GM19438 (cell line): Measurements from ENCODE around the gene DNLZ.

Experiments used
- ATAC-seq: cut with Tn5 transposase; IDR thresholded peaks from one replicate; pipeline ENCODE4 v1.9.1; 2021; ENCODE audit warnings: low read depth; ENCODE audit not compliant: unreplicated experiment

DNLZ gene

DNA sequence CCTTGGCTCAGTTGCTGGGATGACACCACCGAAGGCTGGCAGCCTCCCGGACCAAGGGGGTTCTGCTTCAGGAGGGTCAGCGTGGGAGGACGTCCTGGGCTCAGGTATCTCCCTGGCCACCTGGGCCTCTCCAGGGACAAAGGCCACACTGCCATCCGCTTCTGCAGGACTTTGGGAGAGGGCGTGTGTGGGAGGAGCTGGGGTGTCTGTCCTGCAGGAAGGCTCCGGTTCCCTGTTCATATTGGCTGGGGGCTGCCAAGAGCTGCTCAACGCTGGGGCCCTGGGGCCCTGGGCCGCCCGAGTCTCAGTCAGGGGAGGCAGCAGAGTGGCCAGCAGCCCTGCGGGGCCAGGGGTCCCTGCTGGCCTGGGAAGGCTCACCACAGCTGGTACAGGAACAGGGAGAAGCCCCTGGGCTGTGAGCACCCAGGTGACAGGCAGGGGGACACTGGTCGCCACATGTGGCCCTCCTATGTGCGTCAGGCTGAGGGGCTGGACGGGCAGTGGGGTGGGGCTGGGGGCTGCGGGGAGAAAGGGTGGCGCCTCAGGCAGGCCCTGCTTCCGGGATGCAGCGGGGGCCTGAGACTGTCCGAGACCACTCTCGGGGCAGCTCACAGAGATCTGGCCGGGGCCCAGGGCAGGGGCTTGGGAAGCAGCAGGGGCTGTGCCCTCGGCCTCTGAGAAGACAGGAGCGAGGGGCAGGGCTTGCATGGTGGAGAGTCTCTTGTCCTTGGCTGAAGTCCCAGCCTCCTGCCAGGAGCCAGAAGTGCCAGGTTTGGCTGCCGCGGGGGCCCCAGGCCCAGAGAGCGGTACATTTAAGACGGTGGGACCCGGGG is 14.8 kb upstream of the DNLZ start:
- no peak for ATAC-seq

DNA sequence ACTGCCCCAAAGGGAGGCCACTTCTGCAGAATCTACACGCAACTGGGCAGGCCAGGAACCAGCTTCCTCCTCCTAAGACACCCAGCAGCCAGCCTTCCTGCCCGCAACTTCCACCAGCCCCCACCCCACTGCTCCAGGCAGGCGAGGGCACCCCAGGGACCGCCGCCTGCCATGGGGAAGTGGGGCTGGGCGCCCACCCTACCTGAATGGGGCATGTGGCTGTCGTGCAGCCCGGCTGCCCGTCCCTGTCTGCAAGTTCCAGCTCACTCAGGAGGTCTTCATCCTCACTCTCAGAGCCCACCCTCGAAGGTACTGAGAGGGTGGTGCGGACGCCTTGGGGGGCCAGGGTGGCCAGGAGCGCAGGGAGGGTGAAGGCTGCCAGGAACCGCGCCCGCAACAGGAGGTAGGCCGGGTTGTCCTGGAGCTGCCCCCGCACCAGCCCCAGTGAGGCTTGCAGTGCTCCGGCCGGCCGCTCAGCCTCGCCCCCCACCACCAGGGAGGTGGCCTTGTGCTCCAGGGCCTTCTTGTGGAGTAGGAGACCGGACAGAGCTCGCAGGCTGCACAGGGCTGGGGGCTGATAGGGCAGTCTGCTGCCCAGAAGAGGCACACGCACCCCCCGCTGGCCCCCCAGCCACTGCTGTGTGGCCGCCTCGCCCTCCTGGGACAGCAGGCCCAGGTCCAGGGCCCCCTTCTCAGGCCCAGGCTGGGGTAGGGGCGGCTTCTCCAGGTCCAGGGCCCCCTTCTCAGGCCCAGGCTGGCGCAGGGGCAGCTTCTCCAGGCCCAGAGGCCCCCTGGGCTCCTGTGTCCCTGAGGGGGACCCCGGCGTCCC is 14.0 kb upstream of the DNLZ start:
- ATAC-seq = no peak

DNA sequence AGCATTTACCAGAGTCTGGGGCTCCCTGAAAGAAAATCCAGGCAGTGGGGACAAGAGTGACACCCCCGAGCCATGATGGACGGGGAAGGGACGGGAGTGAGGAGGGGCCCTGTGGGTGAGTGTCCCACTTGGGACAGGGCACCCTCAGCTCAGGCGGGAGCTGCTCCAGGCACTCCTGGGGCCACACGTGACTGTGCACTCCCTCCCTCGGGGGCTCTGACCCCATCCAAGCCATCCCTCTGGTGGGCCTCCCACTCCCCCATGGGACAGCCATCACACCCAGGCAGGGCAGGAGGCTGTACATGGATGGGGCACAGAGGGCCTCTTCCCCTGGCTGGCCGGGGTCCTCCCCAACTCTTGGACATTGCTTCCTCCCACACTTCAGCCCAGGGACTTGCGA is 12.9 kb upstream of the DNLZ start:
- ATAC-seq = no peak

DNA sequence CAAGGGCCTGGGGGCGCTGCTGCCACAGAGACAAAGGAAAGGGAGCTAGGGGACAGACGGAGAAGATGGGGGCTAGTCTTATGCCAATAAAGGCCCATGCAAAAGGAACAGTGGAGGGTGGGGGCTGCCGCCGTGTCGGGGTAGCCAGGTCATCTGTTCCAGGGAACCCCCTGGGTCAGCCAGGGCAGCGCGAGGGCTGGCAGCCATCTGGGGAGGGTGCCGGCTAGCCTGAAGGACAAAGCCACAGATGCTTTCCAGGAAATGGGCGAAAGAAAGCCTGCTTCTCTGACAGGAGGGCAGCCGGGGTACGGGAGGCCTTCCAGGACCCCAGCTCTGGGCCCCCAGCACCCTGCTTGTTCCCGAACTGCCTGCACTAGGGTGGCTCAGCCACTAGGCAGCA is 11.6 kb upstream of the DNLZ start:
- ATAC-seq = no peak

DNA sequence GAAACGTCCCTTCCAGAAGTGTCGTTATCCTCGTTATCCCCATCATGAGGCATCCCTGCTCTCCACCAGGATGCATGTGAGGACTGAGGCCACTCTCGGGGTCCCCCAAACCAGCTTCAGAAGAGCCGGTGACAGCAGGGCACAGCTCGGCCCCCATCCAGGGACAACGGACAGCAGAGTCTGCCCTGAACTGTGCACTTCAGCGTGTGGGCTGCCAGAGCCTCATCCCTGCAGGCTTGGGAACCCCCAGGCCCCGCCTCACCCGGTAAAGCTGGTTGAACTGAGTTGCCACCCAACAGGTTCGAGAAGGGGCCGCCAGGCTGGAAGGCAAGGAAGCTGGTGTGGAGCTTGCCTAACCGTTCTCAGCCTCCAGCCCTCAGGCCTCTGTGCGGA is 10.6 kb upstream of the DNLZ start:
- no peak for ATAC-seq

DNA sequence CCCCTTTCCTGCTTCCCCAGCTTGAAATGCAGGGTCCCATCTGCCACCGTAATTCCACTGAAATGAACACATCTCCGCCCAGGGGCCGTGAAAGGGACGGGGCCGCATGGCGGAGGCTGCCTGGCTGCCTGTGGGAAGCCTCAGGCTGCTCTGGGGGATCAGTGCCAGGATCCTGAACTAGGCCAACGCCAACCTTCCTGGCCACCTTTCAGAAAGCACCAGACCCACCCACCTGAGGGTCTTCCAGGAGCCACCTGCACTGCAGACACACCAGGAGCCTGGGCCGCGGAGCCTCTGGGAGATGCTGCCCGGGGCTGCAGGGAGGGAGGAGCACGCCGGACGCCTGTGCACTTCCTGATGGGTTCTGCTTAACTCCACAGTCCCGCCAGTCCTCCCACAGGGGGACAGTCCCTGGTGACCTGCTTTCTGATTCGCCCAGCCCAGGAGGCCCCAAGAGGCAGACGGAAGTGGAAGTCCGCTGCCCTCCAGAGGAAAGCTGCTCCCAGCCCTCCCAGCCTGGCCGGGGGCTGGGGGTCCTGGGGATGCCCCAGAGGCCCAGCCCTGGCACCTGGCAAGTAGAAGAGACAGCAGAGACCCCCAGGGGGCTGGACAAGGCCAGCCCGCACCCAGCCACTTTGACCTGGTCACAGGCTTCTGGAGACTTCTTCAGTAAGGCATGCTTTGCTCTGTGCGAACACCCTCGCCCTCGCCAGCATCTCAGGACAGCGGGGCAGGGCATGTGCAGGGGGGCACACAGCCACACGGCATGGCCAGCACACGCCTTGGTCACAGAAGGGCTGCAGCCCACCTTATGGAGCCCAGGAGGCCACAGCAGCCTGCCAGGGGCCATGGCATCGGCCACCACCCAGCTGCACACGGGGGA is 10.0 kb upstream of the DNLZ start, which contains the start of gene CARD9:
CARD9 (minus strand) TSS at position 370 of the 883 bp plus-strand sequence. CDS start 1,591 bp downstream, outside the sequence.
- ATAC-seq = no peak

DNA sequence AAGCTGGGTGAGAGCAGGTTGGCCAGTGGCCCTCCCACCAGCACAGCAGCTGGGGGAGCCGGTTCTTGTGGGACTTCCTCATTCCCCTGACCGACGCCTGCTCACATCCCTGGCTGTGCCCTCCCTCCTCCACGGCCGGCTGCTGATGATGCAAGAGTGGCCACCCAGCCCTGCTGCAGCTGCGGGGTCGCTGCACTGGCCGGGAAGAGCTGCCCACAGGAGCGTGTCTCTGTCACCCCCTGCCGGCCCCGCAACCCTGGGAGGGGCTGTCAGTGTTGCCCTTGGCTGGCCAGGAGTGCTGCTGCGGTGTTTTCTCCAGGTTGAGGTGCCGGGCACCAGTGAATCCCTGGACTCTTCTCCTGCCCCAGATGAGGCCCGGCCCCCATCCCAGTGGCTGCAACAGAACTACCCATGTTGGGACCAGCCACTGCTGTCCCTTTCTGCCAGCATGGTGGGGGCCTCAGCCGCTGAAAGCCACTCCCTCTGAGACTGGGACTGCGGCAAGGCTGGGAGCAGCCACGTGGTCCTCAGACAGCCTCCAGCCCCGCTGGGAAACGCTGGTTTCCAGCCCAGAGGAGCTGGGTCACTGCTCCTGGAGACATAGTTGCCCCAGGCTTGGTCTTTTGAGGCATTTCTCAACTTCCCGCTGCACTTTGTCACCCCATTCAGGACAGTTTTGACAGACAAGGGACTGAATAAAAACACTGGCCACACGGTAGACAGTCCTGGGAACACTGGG is 9.2 kb upstream of the DNLZ start:
- no peak for ATAC-seq

DNA sequence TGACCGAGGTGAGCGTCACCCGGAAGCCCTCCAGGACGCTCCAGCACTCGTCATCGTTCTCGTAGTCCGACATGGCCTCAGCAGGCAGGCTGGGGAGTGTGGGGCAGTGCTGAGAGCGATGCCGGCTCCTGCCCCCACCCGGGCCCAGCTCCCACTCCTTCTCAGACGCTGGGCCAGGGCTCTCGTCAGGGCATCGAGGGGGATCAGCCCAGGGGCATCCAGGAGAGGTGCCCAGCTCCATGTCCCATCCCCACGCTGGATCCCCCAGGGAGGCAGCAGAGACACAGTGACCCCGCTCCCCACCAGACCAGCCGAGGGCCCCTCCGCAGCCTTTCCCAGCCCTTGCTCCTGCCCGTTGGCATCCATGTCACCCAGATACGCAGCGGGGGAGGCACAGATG is 8.5 kb upstream of the DNLZ start:
- ATAC-seq = no peak

DNA sequence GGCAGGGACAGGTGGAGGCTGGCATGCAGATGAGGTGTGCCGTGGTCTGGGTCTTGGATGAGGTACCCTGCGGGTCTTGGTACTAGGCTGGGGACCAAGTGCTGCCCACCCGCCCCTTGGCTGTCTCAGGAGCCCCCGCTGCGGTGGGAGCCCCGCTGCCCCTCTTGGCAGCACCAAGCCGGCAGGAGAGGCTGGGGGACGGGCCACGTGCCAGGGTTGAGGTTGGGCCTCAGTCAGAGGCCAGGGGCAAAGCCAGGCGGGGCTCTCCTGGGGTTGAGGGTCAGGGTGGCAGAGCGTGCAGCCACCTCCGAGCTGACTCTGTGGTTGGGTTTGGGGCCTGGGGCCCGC is 8.0 kb upstream of the DNLZ start:
- no peak for ATAC-seq

DNA sequence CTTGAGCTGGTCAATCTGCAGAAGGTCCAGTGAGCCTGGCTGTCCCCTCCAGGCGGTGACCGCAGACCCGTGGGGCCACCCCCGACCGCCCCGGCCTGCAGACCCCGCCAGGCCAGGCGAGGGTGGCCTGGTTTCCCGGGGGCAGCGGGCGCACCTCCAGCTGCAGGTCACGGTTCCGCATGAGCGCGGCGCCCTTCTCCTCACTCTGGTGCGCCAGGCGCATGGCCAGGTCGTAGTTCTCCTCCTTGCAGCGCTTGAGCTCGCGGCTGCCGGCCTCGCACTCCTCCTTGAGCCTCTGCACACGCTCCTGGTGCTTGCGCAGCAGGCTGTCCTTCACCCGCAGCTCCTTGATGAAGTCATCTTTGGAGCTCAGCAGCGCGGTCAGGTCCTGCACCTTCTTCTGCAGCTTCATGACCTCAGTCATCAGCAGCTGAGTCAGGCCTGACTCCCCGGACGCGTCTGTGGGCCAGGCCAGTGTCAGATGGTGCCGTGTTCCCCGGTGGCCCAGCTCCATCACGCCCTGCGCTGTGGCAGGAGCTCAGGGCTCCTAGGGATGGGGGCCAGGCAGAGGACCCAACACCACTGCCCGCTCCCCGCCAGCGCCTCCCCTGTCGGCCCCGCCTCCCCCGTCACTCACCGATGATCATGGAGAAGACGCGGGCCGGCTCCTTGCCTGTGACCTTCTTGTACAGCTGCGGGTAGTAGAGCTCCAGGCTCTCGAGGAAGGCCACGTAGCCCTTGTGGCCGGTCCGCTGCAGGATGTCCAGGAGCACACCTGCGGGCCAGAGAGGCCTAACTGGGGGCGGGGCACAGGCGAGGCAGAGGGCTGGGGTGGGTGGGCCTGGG is 7.4 kb upstream of the DNLZ start:
- ATAC-seq = no peak

DNA sequence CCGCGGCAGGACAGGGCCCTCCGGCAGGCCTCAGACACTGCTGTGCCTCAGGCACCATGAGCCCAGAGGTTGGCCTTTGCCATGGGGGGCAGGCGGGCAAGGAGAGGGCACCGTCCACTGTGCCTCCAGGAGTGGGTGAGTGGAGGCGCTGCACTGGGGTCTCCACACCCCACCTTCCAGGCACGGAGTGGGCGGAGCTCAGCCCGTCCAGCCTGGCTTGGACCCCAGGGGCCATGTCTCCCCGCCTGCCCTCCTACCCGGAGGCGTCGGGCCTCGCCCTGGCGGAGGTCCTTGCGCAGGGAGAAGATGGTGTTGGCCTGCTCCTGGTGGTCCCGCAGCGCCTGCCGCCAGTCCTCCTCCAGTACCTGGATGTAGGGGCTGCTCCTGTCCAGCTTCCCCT is 6.5 kb upstream of the DNLZ start:
- no peak for ATAC-seq

DNA sequence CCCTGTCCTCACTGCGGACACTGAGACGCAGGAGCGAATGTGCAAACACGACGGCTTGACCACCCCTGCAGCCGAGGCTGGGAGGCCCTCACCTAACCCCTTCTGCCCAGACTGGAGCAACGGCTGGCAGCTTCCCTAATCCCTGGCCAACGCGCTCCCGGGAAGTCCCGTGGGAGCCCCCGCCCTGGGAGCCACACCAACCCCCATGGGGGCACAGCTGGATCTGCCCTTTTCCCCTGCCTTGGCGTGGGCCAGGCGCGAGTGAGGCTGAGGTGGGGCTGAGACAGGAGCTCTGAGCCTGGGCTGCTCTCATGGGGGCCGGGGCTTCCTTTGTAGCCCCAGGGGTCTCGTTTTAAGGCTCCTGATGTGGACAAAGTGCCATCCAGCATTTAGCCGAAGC is 4.6 kb upstream of the DNLZ start:
- ATAC-seq = no peak

DNA sequence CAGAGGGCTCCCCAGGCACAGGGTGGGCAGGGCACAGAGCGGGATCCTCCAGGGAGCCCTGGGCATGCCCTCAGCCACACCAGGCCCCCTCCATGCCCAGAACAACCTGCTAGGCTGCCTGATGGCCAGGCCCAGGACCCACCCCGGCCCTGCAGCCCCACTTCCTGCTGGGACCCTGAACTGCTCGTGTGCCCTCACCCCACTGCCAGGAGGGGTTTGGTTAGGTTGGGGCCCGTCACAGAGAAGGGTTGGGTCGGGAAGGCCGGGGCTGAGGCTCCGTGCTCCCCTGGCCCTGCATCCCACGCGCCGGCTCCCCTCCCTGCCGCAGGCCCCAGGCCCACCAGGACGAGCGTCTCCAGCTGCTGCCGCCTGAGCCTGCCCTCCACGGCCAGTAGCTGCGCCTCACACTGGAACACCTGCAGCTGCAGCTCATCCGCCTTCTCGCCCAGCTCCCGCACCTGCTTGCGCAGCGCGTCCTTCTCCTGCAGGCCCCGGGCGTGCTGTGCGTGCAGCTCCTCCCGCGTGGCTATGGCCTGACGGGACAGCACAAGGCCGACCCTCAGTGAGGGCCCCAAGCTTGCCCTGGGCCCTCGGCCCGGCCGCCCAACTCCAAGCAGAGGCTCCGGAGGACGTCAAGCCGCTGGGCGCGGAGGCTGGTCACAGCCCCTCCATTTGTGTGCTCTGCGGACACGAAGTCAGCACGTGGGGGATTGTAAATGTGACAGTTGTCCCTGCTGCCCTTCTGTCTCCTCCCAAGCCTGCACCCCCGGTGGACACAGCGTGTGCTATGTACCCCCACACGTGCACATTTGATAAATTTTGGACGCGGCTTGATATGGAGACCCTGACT is 4.0 kb upstream of the DNLZ start:
- no peak for ATAC-seq

DNA sequence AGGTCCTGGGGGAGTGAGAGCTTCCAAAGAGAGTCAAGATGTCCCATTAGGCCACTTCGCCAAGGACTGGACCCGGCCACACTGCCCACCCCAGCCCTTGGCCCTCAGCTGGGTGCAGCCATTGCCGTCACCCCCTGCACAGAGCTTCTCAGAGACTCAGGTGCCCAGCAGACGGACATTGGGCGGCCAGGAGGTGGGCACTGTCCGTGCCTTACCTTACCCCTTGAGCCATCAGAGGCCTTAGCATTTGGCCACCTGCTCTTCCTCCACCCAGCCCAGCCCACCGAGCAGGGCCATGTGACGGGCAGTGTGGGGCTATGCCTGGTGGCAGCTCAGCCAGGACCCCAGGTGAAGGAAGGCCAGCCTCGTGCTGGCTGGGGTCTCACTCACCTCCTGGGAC is 3.3 kb upstream of the DNLZ start:
- no peak for ATAC-seq

DNA sequence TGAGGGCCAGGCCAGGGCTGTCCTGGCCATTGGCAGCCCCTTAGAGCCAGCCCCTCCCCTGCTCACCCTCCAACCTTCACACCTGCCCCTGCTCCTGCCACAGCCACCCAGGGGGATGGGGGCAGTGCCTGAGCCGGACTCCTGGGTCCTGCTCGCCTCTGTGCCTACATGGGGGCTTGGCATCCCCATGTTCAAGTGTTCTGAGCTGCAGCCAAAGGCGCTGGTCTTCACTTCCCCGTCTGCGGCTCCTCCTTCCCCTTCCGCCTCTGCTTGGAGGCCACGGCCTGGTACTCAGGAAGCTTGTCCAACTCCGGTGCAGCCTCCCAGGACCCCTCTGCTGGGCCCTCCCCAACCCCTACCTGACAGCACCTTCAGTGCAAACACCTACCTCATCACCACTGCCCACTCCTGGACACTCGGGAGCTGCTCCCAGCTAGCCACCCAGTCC is 2.3 kb upstream of the DNLZ start:
- no peak for ATAC-seq

DNA sequence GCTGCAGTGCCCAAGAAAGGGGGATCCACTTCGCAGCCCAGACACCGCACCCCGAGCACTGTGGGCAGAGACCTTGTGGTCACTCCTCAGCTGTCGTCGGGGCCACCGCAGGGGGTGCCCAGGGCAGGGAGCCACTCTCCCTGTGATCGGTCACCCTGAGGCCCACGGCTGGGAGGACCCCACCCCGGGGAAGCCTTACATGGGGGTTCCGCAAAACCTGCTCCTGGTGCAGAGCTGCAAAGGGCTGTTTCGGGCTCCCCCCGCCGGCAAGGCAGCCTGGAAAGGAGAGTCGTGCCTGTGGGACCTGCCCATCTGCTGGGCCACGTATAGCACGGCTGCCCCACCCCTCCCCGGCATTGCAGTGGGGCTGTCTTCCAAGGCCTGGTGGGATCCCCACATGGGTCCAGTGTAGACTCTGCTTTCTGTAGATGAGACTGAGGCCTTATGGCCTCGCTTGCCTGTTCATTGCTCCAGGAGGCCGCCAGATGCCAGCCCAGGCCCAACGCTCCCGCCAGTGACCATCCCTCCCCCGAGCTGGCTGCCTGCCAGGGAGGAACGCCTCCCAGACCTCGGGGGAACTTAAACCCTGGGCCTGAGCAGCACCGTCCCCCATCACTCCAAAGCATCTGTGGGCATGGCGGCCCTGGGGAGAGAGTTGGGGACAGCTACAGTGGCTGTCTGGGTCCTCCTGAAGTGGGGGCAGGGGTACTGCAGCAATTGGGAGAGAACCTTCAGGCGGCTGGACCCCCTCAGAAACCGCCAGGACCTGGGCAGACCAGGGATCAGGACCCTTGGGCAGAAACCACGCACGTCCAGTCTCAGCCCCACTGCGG is 1.6 kb upstream of the DNLZ start:
- no peak for ATAC-seq

DNA sequence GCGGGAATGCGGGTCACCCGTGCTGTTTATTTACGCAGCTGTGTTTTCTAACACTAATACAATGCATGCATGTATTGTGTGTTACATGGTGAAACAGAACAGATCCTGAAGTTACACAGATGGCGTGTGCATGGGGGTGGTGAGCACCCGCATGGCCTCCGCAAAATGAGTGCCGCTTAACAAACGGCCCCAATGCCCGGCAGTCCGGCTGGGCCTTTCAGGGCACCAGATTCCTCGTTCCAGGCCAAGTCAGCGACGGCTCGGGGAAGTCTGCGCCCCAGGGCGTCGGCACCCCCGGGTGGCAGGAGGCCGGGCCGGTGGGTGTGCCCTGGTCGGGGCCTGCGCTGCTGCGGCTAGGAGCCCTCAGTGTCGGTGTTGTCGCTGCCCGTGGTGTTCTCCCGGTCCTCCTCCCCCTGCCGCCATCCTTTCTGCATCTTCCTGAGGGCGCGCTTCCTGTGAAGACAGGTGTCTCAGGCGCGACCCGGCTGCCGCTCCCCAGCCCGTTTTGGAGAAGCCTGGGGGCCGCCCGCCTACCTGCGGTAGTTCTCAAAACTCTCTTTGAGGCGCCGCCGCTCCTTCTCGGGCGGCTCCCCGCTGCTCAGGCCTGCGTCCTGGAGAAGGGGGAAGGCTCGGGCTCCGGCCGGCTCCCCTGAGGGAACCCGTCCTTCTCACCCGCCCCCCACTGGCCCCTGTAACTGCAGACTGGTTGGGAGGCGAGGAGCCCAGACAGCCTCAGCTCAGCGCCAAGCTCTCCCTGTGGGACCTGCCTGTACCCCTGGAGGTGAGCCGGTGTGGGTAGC is 605 bp upstream of the DNLZ start:
- no peak for ATAC-seq
